GM18870 (cell line): ENCODE results near the gene ZSWIM8.
"Not testable (repeated sequence)": the region's sequence is repeated elsewhere in the genome, so short reads cannot be mapped to it uniquely, and the experiment has no call there.

ENCODE experiments used
- ATAC-seq: cut with Tn5 transposase; IDR thresholded peaks from one replicate; pipeline ENCODE4 v1.9.1; 2021; ENCODE audit warnings: moderate library complexity; ENCODE audit not compliant: unreplicated experiment

ZSWIM8 gene

GRCh38 chr10:73785211-73785720, at the start of gene ZSWIM8:
Gene ZSWIM8, plus strand, starts transcription at chr10:73785606. Its CDS starts 273 bp downstream, at chr10:73785879.
- peak; percentile 74 for ATAC-seq

- not testable (repeated sequence) for ATAC-seq
These were observed 44.7 kb upstream of the ZSWIM8 start for GRCh38 chr10:73740501-73741254.

GRCh38 chr10:73742454-73742734, 43.0 kb upstream of the ZSWIM8 start:
- ATAC-seq: no peak

GRCh38 chr10:73743327-73743904, 42.0 kb upstream of the ZSWIM8 start:
- no peak for ATAC-seq

- ATAC-seq: peak; percentile 78
These were observed 41.3 kb upstream of the ZSWIM8 start, which contains the start of gene SEC24C for GRCh38 chr10:73743905-73744663. Gene SEC24C, plus strand, starts transcription at chr10:73744372. Its CDS starts 2,461 bp downstream, at chr10:73746833.

- ATAC-seq: no peak
These were observed 40.8 kb upstream of the ZSWIM8 start for GRCh38 chr10:73744664-73744975.

- no peak for ATAC-seq
These were observed 38.7 kb upstream of the ZSWIM8 start for GRCh38 chr10:73746721-73747120.

GRCh38 chr10:73750819-73751218, 34.6 kb upstream of the ZSWIM8 start:
- ATAC-seq: no peak

- ATAC-seq: no peak
These were observed 29.2 kb upstream of the ZSWIM8 start for GRCh38 chr10:73756183-73756582.

GRCh38 chr10:73758704-73759511, 26.5 kb upstream of the ZSWIM8 start:
- ATAC-seq: no peak

GRCh38 chr10:73759512-73760115, 25.8 kb upstream of the ZSWIM8 start:
- ATAC-seq: no peak

GRCh38 chr10:73761781-73762180, 23.6 kb upstream of the ZSWIM8 start:
- ATAC-seq: no peak

GRCh38 chr10:73762915-73763314, 22.5 kb upstream of the ZSWIM8 start:
- no peak for ATAC-seq

GRCh38 chr10:73763343-73763742, 22.1 kb upstream of the ZSWIM8 start:
- no peak for ATAC-seq

GRCh38 chr10:73765066-73765465, 20.3 kb upstream of the ZSWIM8 start:
- ATAC-seq: no peak

GRCh38 chr10:73768881-73769280, 16.5 kb upstream of the ZSWIM8 start:
- ATAC-seq: no peak

- no peak for ATAC-seq
These were observed 16.0 kb upstream of the ZSWIM8 start for GRCh38 chr10:73769396-73769795.

GRCh38 chr10:73771722-73772280, 13.6 kb upstream of the ZSWIM8 start:
- peak; percentile 35 for ATAC-seq

- ATAC-seq: peak; percentile 47
These were observed 12.9 kb upstream of the ZSWIM8 start for GRCh38 chr10:73772281-73773151.
